HEK293 (cell line): ENCODE measurements around the gene CSNK2A3.

ENCODE experiments used
- CTCF ChIP-seq: fragments of 450-650 bp; formaldehyde crosslinking; IDR thresholded peaks from 2 replicates; pipeline ENCODE4 v1.5.1; 2016; ENCODE audit warnings: missing biosample characterization, missing genetic modification characterization
- GLI2 ChIP-seq: fragments of 450-650 bp; formaldehyde crosslinking; IDR thresholded peaks from 2 replicates; pipeline ENCODE4; 2017; ENCODE audit warnings: missing biosample characterization, missing genetic modification characterization, low read depth, borderline replicate concordance
- KLF7 ChIP-seq: fragments of 450-650 bp; formaldehyde crosslinking; IDR thresholded peaks from 2 replicates; pipeline ENCODE4 v1.5.1; 2016; ENCODE audit warnings: missing biosample characterization, missing genetic modification characterization, borderline replicate concordance
- SALL2 ChIP-seq: fragments of 450-650 bp; formaldehyde crosslinking; IDR thresholded peaks from 2 replicates; pipeline ENCODE4 v1.5.0; 2017; ENCODE audit warnings: missing biosample characterization, mild to moderate bottlenecking, missing genetic modification characterization, borderline replicate concordance
- SP2 ChIP-seq: fragments of 450-650 bp; formaldehyde crosslinking; IDR thresholded peaks from 2 replicates; pipeline ENCODE4 v1.5.1; 2016; ENCODE audit warnings: missing biosample characterization, missing genetic modification characterization
- TSHZ1 ChIP-seq: fragments of 450-650 bp; formaldehyde crosslinking; IDR thresholded peaks from 2 replicates; pipeline ENCODE4 v1.5.1; 2016; ENCODE audit warnings: missing biosample characterization, missing genetic modification characterization, borderline replicate concordance
- YY1 ChIP-seq: fragments of 450-650 bp; formaldehyde crosslinking; IDR thresholded peaks from 2 replicates; pipeline ENCODE4 v1.5.1; 2018; ENCODE audit warnings: missing biosample characterization, missing genetic modification characterization
- ZNF174 ChIP-seq: fragments of 450-650 bp; formaldehyde crosslinking; IDR thresholded peaks from 2 replicates; pipeline ENCODE4 v1.5.0; 2017; ENCODE audit warnings: missing biosample characterization, mild to moderate bottlenecking, missing genetic modification characterization
- ZNF510 ChIP-seq: fragments of 450-650 bp; formaldehyde crosslinking; IDR thresholded peaks from 2 replicates; pipeline ENCODE4 v1.5.1; 2018; ENCODE audit warnings: mild to moderate bottlenecking, missing genetic modification characterization, missing biosample characterization; ENCODE audit not compliant: insufficient replicate concordance
- ZNF776 ChIP-seq: fragments of 450-650 bp; formaldehyde crosslinking; IDR thresholded peaks from 2 replicates; pipeline ENCODE4 v1.5.0; 2017; ENCODE audit warnings: missing biosample characterization, missing genetic modification characterization, borderline replicate concordance
- ZSCAN5A ChIP-seq: fragments of 450-650 bp; formaldehyde crosslinking; IDR thresholded peaks from 2 replicates; pipeline ENCODE4 v1.5.1; 2016; ENCODE audit warnings: missing biosample characterization, missing genetic modification characterization

GRCh38 chr11:11334607-11335006 lies 18.4 kb downstream of the CSNK2A3 start:
- TF ChIP-seq KLF7 (tag by site-specific recombination) (no peak), ZNF510 (tag by site-specific recombination) (no peak), CTCF (no peak), TSHZ1 (no peak), SALL2 (tag by site-specific recombination) (no peak), YY1 (tag by site-specific recombination) (no peak), GLI2 (no peak), ZNF174 (tag by site-specific recombination) (no peak), ZSCAN5A (no peak), SP2 (no peak), ZNF776 (tag by site-specific recombination) (no peak)
